OCI-LY1 (cell line): ENCODE results near the gene MYO3B.

ENCODE experiments used
- H2AFZ ChIP-seq: fragments of 200-600 bp; sonication (generic), shearing (Covaris generic); 2 replicates; pipeline ENCODE4 v1.6.0; 2014; ENCODE audit warnings: antibody characterized with exemption, mild to moderate bottlenecking, low read length
- H3F3A ChIP-seq: fragments of 200-600 bp; sonication (generic), shearing (Covaris generic); 2 replicates; pipeline ENCODE4 v1.6.0; 2014; ENCODE audit warnings: mild to moderate bottlenecking, antibody characterized with exemption, low read length, moderate library complexity; ENCODE audit not compliant: insufficient read depth
- H3K27ac ChIP-seq: fragments of 200-600 bp; sonication (generic); 2 replicates; pipeline ENCODE4 v1.5.1; 2014; ENCODE audit warnings: low read length, mixed run types, mild to moderate bottlenecking, low read depth; ENCODE audit not compliant: poor library complexity, severe bottlenecking
- H3K27me3 ChIP-seq: fragments of 200-600 bp; sonication (generic); 2 replicates; pipeline ENCODE4 v1.6.0; 2014; ENCODE audit warnings: antibody characterized with exemption, mild to moderate bottlenecking, low read length, moderate library complexity; ENCODE audit not compliant: insufficient read depth
- H3K36me3 ChIP-seq: fragments of 200-600 bp; sonication (generic); 2 replicates; pipeline ENCODE4 v1.6.1; 2014; ENCODE audit warnings: mild to moderate bottlenecking, antibody characterized with exemption, low read length, moderate library complexity, mixed read lengths; ENCODE audit not compliant: insufficient read depth
- H3K4me1 ChIP-seq: fragments of 200-600 bp; sonication (generic); 2 replicates; pipeline ENCODE4 v1.5.1; 2014; ENCODE audit warnings: mild to moderate bottlenecking, low read length, moderate library complexity; ENCODE audit not compliant: insufficient read depth, severe bottlenecking
- H3K4me2 ChIP-seq: fragments of 200-600 bp; sonication (generic), shearing (Covaris generic); 2 replicates; pipeline ENCODE4 v1.6.1; 2014; ENCODE audit warnings: low read length
- H3K4me3 ChIP-seq: fragments of 200-600 bp; sonication (generic); 2 replicates; pipeline ENCODE4 v1.5.1; 2014; ENCODE audit warnings: low read length, low read depth, mild to moderate bottlenecking, mixed read lengths; ENCODE audit not compliant: poor library complexity, severe bottlenecking
- H3K79me2 ChIP-seq: fragments of 200-600 bp; shearing (Covaris generic); 2 replicates; pipeline ENCODE4 v1.6.1; 2016; ENCODE audit warnings: mixed run types, low read length, mixed read lengths; ENCODE audit not compliant: insufficient read depth
- H3K9ac ChIP-seq: fragments of 200-600 bp; sonication (generic), shearing (Covaris generic); 2 replicates; pipeline ENCODE4 v1.6.1; 2014; ENCODE audit warnings: mild to moderate bottlenecking, low read length, mixed read lengths
- H3K9me2 ChIP-seq: fragments of 200-600 bp; sonication (generic), shearing (Covaris generic); 2 replicates; pipeline ENCODE4 v1.6.1; 2014; ENCODE audit warnings: low read depth, mild to moderate bottlenecking, low read length, mixed read lengths
- H3K9me3 ChIP-seq: fragments of 200-600 bp; shearing (Covaris generic); 2 replicates; pipeline ENCODE4 v1.6.1; 2014; ENCODE audit warnings: low read length, mixed read lengths
- H4K20me1 ChIP-seq: fragments of 200-600 bp; sonication (generic), shearing (Covaris generic); 2 replicates; pipeline ENCODE4 v1.6.0; 2016; ENCODE audit warnings: mild to moderate bottlenecking, low read length; ENCODE audit not compliant: insufficient read depth
- EZH2 ChIP-seq: fragments of 200-600 bp; sonication (generic), shearing (Covaris generic); IDR thresholded peaks from 2 replicates; pipeline ENCODE4 v1.8.0; 2017; ENCODE audit warnings: borderline replicate concordance, mixed run types, mild to moderate bottlenecking, antibody characterized with exemption, low read length, moderate library complexity, mixed read lengths
- TF ChIP-seq, protein P1 (sequence below): fragments of 200-600 bp; sonication (generic), shearing (Covaris generic); IDR thresholded peaks from 2 replicates; pipeline ENCODE4 v1.5.1; 2017; ENCODE audit warnings: mild to moderate bottlenecking, antibody characterized with exemption, low read length, moderate library complexity, mixed read lengths

The MYO3B gene

DNA sequence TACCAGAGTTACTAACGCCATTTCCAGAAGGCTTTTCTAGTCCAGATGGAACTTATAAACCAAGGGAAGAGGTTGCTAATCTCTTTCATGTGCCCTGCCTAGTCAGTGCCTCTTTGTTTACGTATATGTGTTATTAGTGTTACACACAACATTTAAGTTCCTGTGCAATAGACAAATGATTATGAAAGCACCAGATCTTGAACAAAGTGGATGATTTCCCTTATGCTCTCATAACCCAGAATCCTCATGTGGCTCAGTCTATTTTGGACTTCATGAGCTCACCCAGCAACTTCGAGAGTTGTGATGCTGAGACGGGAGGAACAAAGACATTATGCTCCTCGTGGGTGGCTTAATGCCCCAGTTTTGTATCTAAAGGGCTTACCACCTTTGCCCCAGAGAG is 322.8 kb downstream of the MYO3B start:
- Histone ChIP-seq H3K27ac (no peak overlapping the region), H3K4me1 (no peaks in the 10 kb centered on the region), H3F3A (no peaks in the 10 kb centered on the region), H2AFZ (no peak overlapping the region), H3K9me3 (no peaks in the 10 kb centered on the region), H3K9ac (no peak overlapping the region), H4K20me1 (no peaks in the 10 kb centered on the region), H3K27me3 (no peaks in the 10 kb centered on the region), H3K4me2 (no peak overlapping the region), H3K9me2 (no peaks in the 10 kb centered on the region), H3K4me3 (no peak overlapping the region), H3K36me3 (no peaks in the 10 kb centered on the region), H3K79me2 (no peaks in the 10 kb centered on the region)
- TF ChIP-seq EZH2 = no peak
- TF ChIP-seq, protein P1, sequence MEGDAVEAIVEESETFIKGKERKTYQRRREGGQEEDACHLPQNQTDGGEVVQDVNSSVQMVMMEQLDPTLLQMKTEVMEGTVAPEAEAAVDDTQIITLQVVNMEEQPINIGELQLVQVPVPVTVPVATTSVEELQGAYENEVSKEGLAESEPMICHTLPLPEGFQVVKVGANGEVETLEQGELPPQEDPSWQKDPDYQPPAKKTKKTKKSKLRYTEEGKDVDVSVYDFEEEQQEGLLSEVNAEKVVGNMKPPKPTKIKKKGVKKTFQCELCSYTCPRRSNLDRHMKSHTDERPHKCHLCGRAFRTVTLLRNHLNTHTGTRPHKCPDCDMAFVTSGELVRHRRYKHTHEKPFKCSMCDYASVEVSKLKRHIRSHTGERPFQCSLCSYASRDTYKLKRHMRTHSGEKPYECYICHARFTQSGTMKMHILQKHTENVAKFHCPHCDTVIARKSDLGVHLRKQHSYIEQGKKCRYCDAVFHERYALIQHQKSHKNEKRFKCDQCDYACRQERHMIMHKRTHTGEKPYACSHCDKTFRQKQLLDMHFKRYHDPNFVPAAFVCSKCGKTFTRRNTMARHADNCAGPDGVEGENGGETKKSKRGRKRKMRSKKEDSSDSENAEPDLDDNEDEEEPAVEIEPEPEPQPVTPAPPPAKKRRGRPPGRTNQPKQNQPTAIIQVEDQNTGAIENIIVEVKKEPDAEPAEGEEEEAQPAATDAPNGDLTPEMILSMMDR = no peak

- Histone ChIP-seq H3K27ac (no peak overlapping the region), H3K9ac (no peak overlapping the region), H3K4me2 (no peak overlapping the region), H3K79me2 (no peaks in the 10 kb centered on the region), H3F3A (no peaks in the 10 kb centered on the region), H3K27me3 (no peaks in the 10 kb centered on the region), H2AFZ (no peak overlapping the region), H3K9me3 (no peaks in the 10 kb centered on the region), H3K4me1 (no peaks in the 10 kb centered on the region), H3K36me3 (no peaks in the 10 kb centered on the region), H4K20me1 (no peaks in the 10 kb centered on the region), H3K4me3 (no peak overlapping the region), H3K9me2 (no peaks in the 10 kb centered on the region)
- no peak for TF ChIP-seq EZH2
- TF ChIP-seq, protein P1 = no peak
Observed at GRCh38 chr2:170501421-170502043, 323.6 kb downstream of the MYO3B start.

- Histone ChIP-seq H3K36me3 (no peaks in the 10 kb centered on the region), H3K79me2 (no peaks in the 10 kb centered on the region), H3K9ac (no peak overlapping the region), H3K4me2 (no peak overlapping the region), H3F3A (no peaks in the 10 kb centered on the region), H4K20me1 (no peaks in the 10 kb centered on the region), H3K4me3 (no peak overlapping the region), H3K27ac (no peak overlapping the region), H3K9me3 (no peaks in the 10 kb centered on the region), H3K9me2 (no peaks in the 10 kb centered on the region), H3K27me3 (no peaks in the 10 kb centered on the region), H2AFZ (no peak overlapping the region), H3K4me1 (no peaks in the 10 kb centered on the region)
- TF ChIP-seq EZH2 = no peak
- TF ChIP-seq, protein P1 = no peak
Observed at GRCh38 chr2:170502361-170503130, 324.6 kb downstream of the MYO3B start.
